GM23338 (cell line): ENCODE results near the gene IZUMO2. TPM values are rescaled to one million over a fixed set of nuclear protein-coding genes. Genes with fewer than 3 reads are reported as not detected.

Experiments
- ATAC-seq: fragments of 200-7000 bp; cut with Tn5 transposase; 3 replicates; pipeline ENCODE4 v1.9.1; 2020
- DNase-seq: peaks from one replicate; pipeline ENCODE4 v3.0.0-alpha.2; 2015; ENCODE audit warnings: low spot score
- H2AFZ ChIP-seq: fragments of 200-600 bp; sonication (generic); 2 replicates; pipeline ENCODE4 v1.8.0; 2016; ENCODE audit warnings: antibody characterized with exemption, mild to moderate bottlenecking, moderate library complexity
- H3F3A ChIP-seq: fragments of 200-600 bp; sonication (generic); replicated peaks from 2 replicates; pipeline ENCODE4 v1.8.0; 2017; ENCODE audit warnings: antibody characterized with exemption, mixed run types, low read depth
- H3K27ac ChIP-seq: fragments of 200-600 bp; sonication (generic); 2 replicates; pipeline ENCODE4 v1.6.1; 2016; ENCODE audit warnings: low read depth
- H3K27me3 ChIP-seq: fragments of 200-600 bp; sonication (generic); 2 replicates; pipeline ENCODE4 v1.8.0; 2016; ENCODE audit warnings: mild to moderate bottlenecking, mixed run types, moderate library complexity; ENCODE audit not compliant: insufficient read depth
- H3K36me3 ChIP-seq: fragments of 200-600 bp; sonication (generic); 2 replicates; pipeline ENCODE4 v1.8.0; 2016; ENCODE audit warnings: mild to moderate bottlenecking; ENCODE audit not compliant: insufficient read depth
- H3K4me1 ChIP-seq: fragments of 200-600 bp; sonication (generic); 2 replicates; pipeline ENCODE4 v1.8.0; 2016; ENCODE audit warnings: mild to moderate bottlenecking, moderate library complexity; ENCODE audit not compliant: insufficient read depth
- H3K4me2 ChIP-seq: fragments of 200-600 bp; sonication (generic); 2 replicates; pipeline ENCODE4 v1.7.1; 2017; ENCODE audit warnings: mixed run types
- H3K4me3 ChIP-seq: fragments of 200-600 bp; sonication (generic); 2 replicates; pipeline ENCODE4 v1.6.1; 2016; ENCODE audit warnings: mixed run types
- H3K79me2 ChIP-seq: fragments of 200-600 bp; sonication (generic); replicated peaks from 2 replicates; pipeline ENCODE4 v1.8.0; 2017; ENCODE audit warnings: mild to moderate bottlenecking; ENCODE audit not compliant: insufficient read depth
- H3K9me2 ChIP-seq: fragments of 200-600 bp; sonication (generic); 2 replicates; pipeline ENCODE4 v1.8.0; 2017; ENCODE audit not compliant: insufficient read depth
- H4K20me1 ChIP-seq: fragments of 200-600 bp; sonication (generic); replicated peaks from 2 replicates; pipeline ENCODE4 v1.8.0; 2017; ENCODE audit warnings: mild to moderate bottlenecking; ENCODE audit not compliant: insufficient read depth
- H3K27ac Mint-ChIP-seq: 2 replicates; pipeline ENCODE4 v1.8.0; 2020; ENCODE audit warnings: inconsistent platforms, mild to moderate bottlenecking, moderate library complexity, mixed read lengths
- H3K27me3 Mint-ChIP-seq: 3 replicates; pipeline ENCODE4 v1.8.0; 2022; ENCODE audit warnings: low read depth, mild to moderate bottlenecking, moderate library complexity, mixed read lengths, inconsistent platforms; ENCODE audit not compliant: insufficient read depth, poor library complexity
- H3K36me3 Mint-ChIP-seq: 3 replicates; pipeline ENCODE4 v1.8.0; 2021; ENCODE audit warnings: low read depth, mild to moderate bottlenecking, inconsistent platforms, moderate library complexity, mixed read lengths
- H3K4me1 Mint-ChIP-seq: 3 replicates; pipeline ENCODE4 v1.8.0; 2020; ENCODE audit warnings: mild to moderate bottlenecking, inconsistent platforms, mixed read lengths
- H3K4me3 Mint-ChIP-seq: 3 replicates; pipeline ENCODE4 v1.8.0; 2021; ENCODE audit warnings: moderate library complexity, mild to moderate bottlenecking, inconsistent platforms, mixed read lengths
- H3K9me3 Mint-ChIP-seq: 3 replicates; pipeline ENCODE4 v1.8.0; 2020; ENCODE audit warnings: moderate library complexity, mild to moderate bottlenecking, inconsistent platforms, mixed read lengths
- EZH2 ChIP-seq: fragments of 200-600 bp; sonication (generic); IDR thresholded peaks from one replicate; pipeline ENCODE4 v1.8.0; 2017; ENCODE audit warnings: antibody characterized with exemption, mild to moderate bottlenecking, low read depth; ENCODE audit not compliant: unreplicated experiment
- EZH2phosphoT487 ChIP-seq: fragments of 200-600 bp; sonication (generic); IDR thresholded peaks from one replicate; pipeline ENCODE4 v1.8.1; 2018; ENCODE audit warnings: antibody characterized with exemption; ENCODE audit not compliant: unreplicated experiment
- NANOG ChIP-seq: IDR thresholded peaks from 2 replicates; pipeline ENCODE4 v1.6.1; 2016; ENCODE audit warnings: antibody characterized with exemption, borderline replicate concordance
- ZNF331 ChIP-seq: fragments of 250-450 bp; sonication (Bioruptor Pico); IDR thresholded peaks from 2 replicates; pipeline ENCODE4 v1.5.0; 2020; ENCODE audit warnings: low read depth, mild to moderate bottlenecking, moderate library complexity
- polyA plus RNA-seq: library from polyadenylated mRNA; unstranded; fragments of >200 nt; fragmentation: Nextera tagmentation; extraction: Ambion mirVana; gene quantifications from 2 replicates; pipeline ENCODE4 v1.2.1, GENCODE V29; 2016
- total RNA-seq: library from RNA; depleted of rRNA; stranded (reverse); fragments of >200 nt; shearing (Covaris generic); gene quantifications from 2 replicates; pipeline ENCODE4 v1.2.3, GENCODE V29; 2014
- TF ChIP-seq, protein P1 (sequence below): IDR thresholded peaks from 2 replicates; pipeline ENCODE4 v1.6.1; 2016; ENCODE audit warnings: antibody characterized with exemption
- TF ChIP-seq, protein P2 (sequence below): IDR thresholded peaks from one replicate; pipeline ENCODE4 v1.6.1; 2018; ENCODE audit warnings: antibody characterized with exemption; ENCODE audit not compliant: unreplicated experiment
- TF ChIP-seq, protein P3 (sequence below), 2 experiments: fragments of 200-600 bp in 1 of 2; sonication (generic) in 1 of 2; conservative IDR thresholded peaks; 2 replicates each; pipeline versions ENCODE4 v1.5.1 to v1.6.1; 2016 to 2017; ENCODE audit warnings: antibody characterized with exemption in 2 of 2, low read depth in 2 of 2, mild to moderate bottlenecking in 2 of 2, moderate library complexity in 1 of 2
- TF ChIP-seq, protein P4 (sequence below): fragments of 250-450 bp; sonication (Bioruptor Pico); IDR thresholded peaks from 2 replicates; pipeline ENCODE4 v1.5.0; 2020; ENCODE audit warnings: mild to moderate bottlenecking, moderate library complexity

IZUMO2 gene
- total and polyA plus RNA-seq, 2 experiments from 2014 or later: 3.1 to 5.0 TPM

DNA sequence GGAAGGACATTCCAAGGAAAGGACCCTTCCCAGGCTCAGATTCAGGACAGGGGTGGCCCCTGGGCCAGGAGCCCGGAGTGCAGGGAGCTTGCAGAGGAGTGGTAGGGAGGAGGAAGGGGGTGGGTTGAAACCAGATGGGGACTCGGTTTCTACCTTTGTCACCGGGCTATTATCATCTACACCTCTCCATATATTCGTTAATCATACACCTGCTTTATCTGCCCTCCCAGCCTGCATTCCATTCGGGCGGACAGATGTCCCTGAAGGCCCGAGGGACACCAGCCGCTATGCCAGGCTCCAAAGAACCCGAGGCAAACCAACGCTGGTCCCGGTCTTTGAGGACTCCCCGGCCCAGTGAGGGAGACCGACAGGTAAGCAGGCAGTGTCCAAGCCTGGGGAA lies 24.9 kb upstream of the IZUMO2 start:
- Histone ChIP-seq H2AFZ (no peak overlapping the region), H3K4me2 (no peak overlapping the region), H3K4me1 (no peaks in the 10 kb centered on the region), H3K27me3 (no peaks in the 10 kb centered on the region), H3K9me2 (no peaks in the 10 kb centered on the region), H3K4me3 (no peak overlapping the region), H3F3A (no peaks in the 10 kb centered on the region), H4K20me1 (no peaks in the 10 kb centered on the region), H3K36me3 (no peaks in the 10 kb centered on the region), H3K27ac (no peak overlapping the region), H3K79me2 (no peaks in the 10 kb centered on the region)
- Mint-ChIP-seq H3K9me3 (peaks cover 92% of the 10 kb centered on the region), H3K4me1 (no peaks in the 10 kb centered on the region), H3K27me3 (peaks cover 4% of the 10 kb centered on the region), H3K27ac (no peak overlapping the region), H3K36me3 (peaks cover 31% of the 10 kb centered on the region), H3K4me3 (no peak overlapping the region)
- TF ChIP-seq, protein P1, sequence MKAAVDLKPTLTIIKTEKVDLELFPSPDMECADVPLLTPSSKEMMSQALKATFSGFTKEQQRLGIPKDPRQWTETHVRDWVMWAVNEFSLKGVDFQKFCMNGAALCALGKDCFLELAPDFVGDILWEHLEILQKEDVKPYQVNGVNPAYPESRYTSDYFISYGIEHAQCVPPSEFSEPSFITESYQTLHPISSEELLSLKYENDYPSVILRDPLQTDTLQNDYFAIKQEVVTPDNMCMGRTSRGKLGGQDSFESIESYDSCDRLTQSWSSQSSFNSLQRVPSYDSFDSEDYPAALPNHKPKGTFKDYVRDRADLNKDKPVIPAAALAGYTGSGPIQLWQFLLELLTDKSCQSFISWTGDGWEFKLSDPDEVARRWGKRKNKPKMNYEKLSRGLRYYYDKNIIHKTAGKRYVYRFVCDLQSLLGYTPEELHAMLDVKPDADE: no peak
- TF ChIP-seq EZH2 (no peak), ZNF331 (CRISPR knock-in tag) (no peak), NANOG (no peak), EZH2phosphoT487 (no peak)
- TF ChIP-seq, protein P2, sequence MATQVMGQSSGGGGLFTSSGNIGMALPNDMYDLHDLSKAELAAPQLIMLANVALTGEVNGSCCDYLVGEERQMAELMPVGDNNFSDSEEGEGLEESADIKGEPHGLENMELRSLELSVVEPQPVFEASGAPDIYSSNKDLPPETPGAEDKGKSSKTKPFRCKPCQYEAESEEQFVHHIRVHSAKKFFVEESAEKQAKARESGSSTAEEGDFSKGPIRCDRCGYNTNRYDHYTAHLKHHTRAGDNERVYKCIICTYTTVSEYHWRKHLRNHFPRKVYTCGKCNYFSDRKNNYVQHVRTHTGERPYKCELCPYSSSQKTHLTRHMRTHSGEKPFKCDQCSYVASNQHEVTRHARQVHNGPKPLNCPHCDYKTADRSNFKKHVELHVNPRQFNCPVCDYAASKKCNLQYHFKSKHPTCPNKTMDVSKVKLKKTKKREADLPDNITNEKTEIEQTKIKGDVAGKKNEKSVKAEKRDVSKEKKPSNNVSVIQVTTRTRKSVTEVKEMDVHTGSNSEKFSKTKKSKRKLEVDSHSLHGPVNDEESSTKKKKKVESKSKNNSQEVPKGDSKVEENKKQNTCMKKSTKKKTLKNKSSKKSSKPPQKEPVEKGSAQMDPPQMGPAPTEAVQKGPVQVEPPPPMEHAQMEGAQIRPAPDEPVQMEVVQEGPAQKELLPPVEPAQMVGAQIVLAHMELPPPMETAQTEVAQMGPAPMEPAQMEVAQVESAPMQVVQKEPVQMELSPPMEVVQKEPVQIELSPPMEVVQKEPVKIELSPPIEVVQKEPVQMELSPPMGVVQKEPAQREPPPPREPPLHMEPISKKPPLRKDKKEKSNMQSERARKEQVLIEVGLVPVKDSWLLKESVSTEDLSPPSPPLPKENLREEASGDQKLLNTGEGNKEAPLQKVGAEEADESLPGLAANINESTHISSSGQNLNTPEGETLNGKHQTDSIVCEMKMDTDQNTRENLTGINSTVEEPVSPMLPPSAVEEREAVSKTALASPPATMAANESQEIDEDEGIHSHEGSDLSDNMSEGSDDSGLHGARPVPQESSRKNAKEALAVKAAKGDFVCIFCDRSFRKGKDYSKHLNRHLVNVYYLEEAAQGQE: no peak
- TF ChIP-seq, protein P3, sequence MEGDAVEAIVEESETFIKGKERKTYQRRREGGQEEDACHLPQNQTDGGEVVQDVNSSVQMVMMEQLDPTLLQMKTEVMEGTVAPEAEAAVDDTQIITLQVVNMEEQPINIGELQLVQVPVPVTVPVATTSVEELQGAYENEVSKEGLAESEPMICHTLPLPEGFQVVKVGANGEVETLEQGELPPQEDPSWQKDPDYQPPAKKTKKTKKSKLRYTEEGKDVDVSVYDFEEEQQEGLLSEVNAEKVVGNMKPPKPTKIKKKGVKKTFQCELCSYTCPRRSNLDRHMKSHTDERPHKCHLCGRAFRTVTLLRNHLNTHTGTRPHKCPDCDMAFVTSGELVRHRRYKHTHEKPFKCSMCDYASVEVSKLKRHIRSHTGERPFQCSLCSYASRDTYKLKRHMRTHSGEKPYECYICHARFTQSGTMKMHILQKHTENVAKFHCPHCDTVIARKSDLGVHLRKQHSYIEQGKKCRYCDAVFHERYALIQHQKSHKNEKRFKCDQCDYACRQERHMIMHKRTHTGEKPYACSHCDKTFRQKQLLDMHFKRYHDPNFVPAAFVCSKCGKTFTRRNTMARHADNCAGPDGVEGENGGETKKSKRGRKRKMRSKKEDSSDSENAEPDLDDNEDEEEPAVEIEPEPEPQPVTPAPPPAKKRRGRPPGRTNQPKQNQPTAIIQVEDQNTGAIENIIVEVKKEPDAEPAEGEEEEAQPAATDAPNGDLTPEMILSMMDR (conservative IDR thresholded peaks at IDR 0.05; ENCODE audit: low read depth in 2 of 2): no peak
- TF ChIP-seq, protein P4, sequence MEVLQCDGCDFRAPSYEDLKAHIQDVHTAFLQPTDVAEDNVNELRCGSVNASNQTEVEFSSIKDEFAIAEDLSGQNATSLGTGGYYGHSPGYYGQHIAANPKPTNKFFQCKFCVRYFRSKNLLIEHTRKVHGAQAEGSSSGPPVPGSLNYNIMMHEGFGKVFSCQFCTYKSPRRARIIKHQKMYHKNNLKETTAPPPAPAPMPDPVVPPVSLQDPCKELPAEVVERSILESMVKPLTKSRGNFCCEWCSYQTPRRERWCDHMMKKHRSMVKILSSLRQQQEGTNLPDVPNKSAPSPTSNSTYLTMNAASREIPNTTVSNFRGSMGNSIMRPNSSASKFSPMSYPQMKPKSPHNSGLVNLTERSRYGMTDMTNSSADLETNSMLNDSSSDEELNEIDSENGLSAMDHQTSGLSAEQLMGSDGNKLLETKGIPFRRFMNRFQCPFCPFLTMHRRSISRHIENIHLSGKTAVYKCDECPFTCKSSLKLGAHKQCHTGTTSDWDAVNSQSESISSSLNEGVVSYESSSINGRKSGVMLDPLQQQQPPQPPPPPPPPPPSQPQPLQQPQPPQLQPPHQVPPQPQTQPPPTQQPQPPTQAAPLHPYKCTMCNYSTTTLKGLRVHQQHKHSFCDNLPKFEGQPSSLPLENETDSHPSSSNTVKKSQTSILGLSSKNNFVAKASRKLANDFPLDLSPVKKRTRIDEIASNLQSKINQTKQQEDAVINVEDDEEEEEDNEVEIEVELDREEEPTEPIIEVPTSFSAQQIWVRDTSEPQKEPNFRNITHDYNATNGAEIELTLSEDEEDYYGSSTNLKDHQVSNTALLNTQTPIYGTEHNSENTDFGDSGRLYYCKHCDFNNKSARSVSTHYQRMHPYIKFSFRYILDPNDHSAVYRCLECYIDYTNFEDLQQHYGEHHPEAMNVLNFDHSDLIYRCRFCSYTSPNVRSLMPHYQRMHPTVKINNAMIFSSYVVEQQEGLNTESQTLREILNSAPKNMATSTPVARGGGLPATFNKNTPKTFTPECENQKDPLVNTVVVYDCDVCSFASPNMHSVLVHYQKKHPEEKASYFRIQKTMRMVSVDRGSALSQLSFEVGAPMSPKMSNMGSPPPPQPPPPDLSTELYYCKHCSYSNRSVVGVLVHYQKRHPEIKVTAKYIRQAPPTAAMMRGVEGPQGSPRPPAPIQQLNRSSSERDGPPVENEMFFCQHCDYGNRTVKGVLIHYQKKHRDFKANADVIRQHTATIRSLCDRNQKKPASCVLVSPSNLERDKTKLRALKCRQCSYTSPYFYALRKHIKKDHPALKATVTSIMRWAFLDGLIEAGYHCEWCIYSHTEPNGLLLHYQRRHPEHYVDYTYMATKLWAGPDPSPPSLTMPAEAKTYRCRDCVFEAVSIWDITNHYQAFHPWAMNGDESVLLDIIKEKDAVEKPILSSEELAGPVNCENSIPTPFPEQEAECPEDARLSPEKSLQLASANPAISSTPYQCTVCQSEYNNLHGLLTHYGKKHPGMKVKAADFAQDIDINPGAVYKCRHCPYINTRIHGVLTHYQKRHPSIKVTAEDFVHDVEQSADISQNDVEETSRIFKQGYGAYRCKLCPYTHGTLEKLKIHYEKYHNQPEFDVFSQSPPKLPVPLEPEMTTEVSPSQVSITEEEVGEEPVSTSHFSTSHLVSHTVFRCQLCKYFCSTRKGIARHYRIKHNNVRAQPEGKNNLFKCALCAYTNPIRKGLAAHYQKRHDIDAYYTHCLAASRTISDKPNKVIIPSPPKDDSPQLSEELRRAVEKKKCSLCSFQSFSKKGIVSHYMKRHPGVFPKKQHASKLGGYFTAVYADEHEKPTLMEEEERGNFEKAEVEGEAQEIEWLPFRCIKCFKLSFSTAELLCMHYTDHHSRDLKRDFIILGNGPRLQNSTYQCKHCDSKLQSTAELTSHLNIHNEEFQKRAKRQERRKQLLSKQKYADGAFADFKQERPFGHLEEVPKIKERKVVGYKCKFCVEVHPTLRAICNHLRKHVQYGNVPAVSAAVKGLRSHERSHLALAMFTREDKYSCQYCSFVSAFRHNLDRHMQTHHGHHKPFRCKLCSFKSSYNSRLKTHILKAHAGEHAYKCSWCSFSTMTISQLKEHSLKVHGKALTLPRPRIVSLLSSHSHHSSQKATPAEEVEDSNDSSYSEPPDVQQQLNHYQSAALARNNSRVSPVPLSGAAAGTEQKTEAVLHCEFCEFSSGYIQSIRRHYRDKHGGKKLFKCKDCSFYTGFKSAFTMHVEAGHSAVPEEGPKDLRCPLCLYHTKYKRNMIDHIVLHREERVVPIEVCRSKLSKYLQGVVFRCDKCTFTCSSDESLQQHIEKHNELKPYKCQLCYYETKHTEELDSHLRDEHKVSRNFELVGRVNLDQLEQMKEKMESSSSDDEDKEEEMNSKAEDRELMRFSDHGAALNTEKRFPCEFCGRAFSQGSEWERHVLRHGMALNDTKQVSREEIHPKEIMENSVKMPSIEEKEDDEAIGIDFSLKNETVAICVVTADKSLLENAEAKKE (CRISPR knock-in tag): no peak
- no peak for ATAC-seq
- no peak for DNase-seq
